Measurements from ENCODE around the gene SCN5A. TPM values are rescaled to one million over a fixed set of nuclear protein-coding genes. Genes with fewer than 3 reads are reported as not detected.

SCN5A gene
- total RNA-seq, 2 donors from 2014 or later: 4.5 to 5.6 TPM

GRCh38 chr3:38549486-38549885, 100.0 kb downstream of the SCN5A start:
- WGBS, 2 experiments (ENCODE audit: insufficient coverage in 1 of 2, insufficient read length in 1 of 2): 87 to 90% methylated on average over 4 to 7 of the region's 7 CpGs
- Histone ChIP-seq H3K4me1 (ENCODE audit: control insufficient read depth, insufficient read depth, low read length) (no peaks in the 10 kb centered on the region), H3K9me3 (ENCODE audit: control insufficient read depth, low read length) (no peaks in the 10 kb centered on the region), H3K4me3 (ENCODE audit: low read length) (no peak overlapping the region), H3K36me3 (ENCODE audit: control insufficient read depth, insufficient read depth, low read length) (no peaks in the 10 kb centered on the region), H3K27me3 (ENCODE audit: control insufficient read depth, insufficient read depth, low read length, poor library complexity, severe bottlenecking) (no peaks in the 10 kb centered on the region), H3K27ac (ENCODE audit: low read depth, low read length) (no peak overlapping the region), H3K9ac (ENCODE audit: extremely low read depth, low read length, poor library complexity, severe bottlenecking) (no peak overlapping the region)
- Mint-ChIP-seq H3K27ac (peak overlapping the region; percentile 57), H3K4me3 (no peak overlapping the region), H3K4me1 (peaks cover 10% of the 10 kb centered on the region), H3K36me3 (ENCODE audit: low read depth) (peaks cover 3% of the 10 kb centered on the region), H3K9me3 (peaks cover under 1% of the 10 kb centered on the region), H3K27me3 (ENCODE audit: insufficient read depth) (no peaks in the 10 kb centered on the region)
- TF ChIP-seq CTCF (conservative IDR thresholded peaks at IDR 0.05): no peak
- peak; percentile 20 for DNase-seq

GRCh38 chr3:38549082-38549481, 100.4 kb downstream of the SCN5A start:
- Mint-ChIP-seq H3K4me1 (peaks cover 10% of the 10 kb centered on the region), H3K4me3 (no peak overlapping the region), H3K27me3 (ENCODE audit: insufficient read depth) (no peaks in the 10 kb centered on the region), H3K27ac (peak overlapping the region; percentile 57), H3K36me3 (ENCODE audit: low read depth) (peaks cover 3% of the 10 kb centered on the region), H3K9me3 (no peaks in the 10 kb centered on the region)
- Histone ChIP-seq H3K4me3 (ENCODE audit: low read length) (no peak overlapping the region), H3K9me3 (ENCODE audit: control insufficient read depth, low read length) (no peaks in the 10 kb centered on the region), H3K9ac (ENCODE audit: extremely low read depth, low read length, poor library complexity, severe bottlenecking) (no peak overlapping the region), H3K36me3 (ENCODE audit: control insufficient read depth, insufficient read depth, low read length) (no peaks in the 10 kb centered on the region), H3K27me3 (ENCODE audit: control insufficient read depth, insufficient read depth, low read length, poor library complexity, severe bottlenecking) (no peaks in the 10 kb centered on the region), H3K27ac (ENCODE audit: low read depth, low read length) (no peak overlapping the region), H3K4me1 (ENCODE audit: control insufficient read depth, insufficient read depth, low read length) (no peaks in the 10 kb centered on the region)
- DNase-seq: peak; percentile 38
- 94 to 98% methylated on average over 5 to 9 of the region's 9 CpGs for WGBS, 2 experiments (ENCODE audit: insufficient coverage in 1 of 2, insufficient read length in 1 of 2)
- TF ChIP-seq CTCF (conservative IDR thresholded peaks at IDR 0.05): no peak

- Histone ChIP-seq H3K9ac (ENCODE audit: extremely low read depth, low read length, poor library complexity, severe bottlenecking) (no peak overlapping the region), H3K27ac (ENCODE audit: low read depth, low read length) (no peak overlapping the region), H3K4me1 (ENCODE audit: control insufficient read depth, insufficient read depth, low read length) (no peaks in the 10 kb centered on the region), H3K9me3 (ENCODE audit: control insufficient read depth, low read length) (no peaks in the 10 kb centered on the region), H3K4me3 (ENCODE audit: low read length) (no peak overlapping the region), H3K27me3 (ENCODE audit: control insufficient read depth, insufficient read depth, low read length, poor library complexity, severe bottlenecking) (no peaks in the 10 kb centered on the region), H3K36me3 (ENCODE audit: control insufficient read depth, insufficient read depth, low read length) (no peaks in the 10 kb centered on the region)
- no peaks in the 10 kb centered on the region for H3K27me3 Mint-ChIP-seq (ENCODE audit: insufficient read depth)
- no peak overlapping the region for H3K27ac Mint-ChIP-seq
- no peak for TF ChIP-seq CTCF (conservative IDR thresholded peaks at IDR 0.05)
- no peak overlapping the region for H3K4me3 Mint-ChIP-seq
- H3K9me3 Mint-ChIP-seq: no peaks in the 10 kb centered on the region
- WGBS, 2 experiments (ENCODE audit: insufficient coverage in 1 of 2, insufficient read length in 1 of 2): 85 to 88% methylated on average over 11 to 17 of the region's 17 CpGs
- peak; percentile 63 for DNase-seq
- H3K4me1 Mint-ChIP-seq: peaks cover 10% of the 10 kb centered on the region
- peaks cover 3% of the 10 kb centered on the region for H3K36me3 Mint-ChIP-seq (ENCODE audit: low read depth)
Measured at GRCh38 chr3:38548154-38548931, 101.1 kb downstream of the SCN5A start.

All from endodermal cell (in vitro differentiated cells).